Activated naive CD4-positive, alpha-beta T cell treated with anti-CD3 and anti-CD28 coated beads for 36 hours (primary cell): Measurements from ENCODE around the gene ZSWIM8. TPM values are rescaled to one million over a fixed set of nuclear protein-coding genes. Genes with fewer than 3 reads are reported as not detected.
"Not testable (repeated sequence)": the region's sequence is repeated elsewhere in the genome, so short reads cannot be mapped to it uniquely, and the experiment has no call there.

ENCODE experiments used
- CTCF ChIA-PET: fragments of 350-600 bp; sonication (Branson Sonifier 250); formaldehyde crosslinking; loops from one replicate; lab custom pipeline; 2021; ENCODE audit warnings: antibody characterized with exemption; lab: Charles Lee
- DNase-seq: peaks from one replicate; pipeline ENCODE4 v3.0.0-alpha.2; 2020
- H3K27ac Mint-ChIP-seq: one replicate; pipeline ENCODE4 v1.8.0; 2021; ENCODE audit warnings: mild to moderate bottlenecking, mixed read lengths
- H3K27me3 Mint-ChIP-seq: one replicate; pipeline ENCODE4 v1.8.0; 2021; ENCODE audit warnings: low read depth, mixed read lengths
- H3K36me3 Mint-ChIP-seq: one replicate; pipeline ENCODE4 v1.8.0; 2021; ENCODE audit warnings: low read depth, mixed read lengths
- H3K4me1 Mint-ChIP-seq: one replicate; pipeline ENCODE4 v1.8.0; 2021; ENCODE audit warnings: low read depth, mixed read lengths
- H3K4me3 Mint-ChIP-seq: one replicate; pipeline ENCODE4 v1.8.0; 2021; ENCODE audit warnings: mild to moderate bottlenecking, moderate library complexity, mixed read lengths
- H3K9me3 Mint-ChIP-seq: one replicate; pipeline ENCODE4 v1.8.0; 2021; ENCODE audit warnings: mixed read lengths
- intact Hi-C: fragments of 100-400 bp; cut with micrococcal nuclease; formaldehyde crosslinking; loops from one replicate; pipeline ENCODE4 v1.15.1; 2023
- total RNA-seq, 2 experiments: library from RNA; stranded (reverse); gene quantifications; one replicate each; pipeline ENCODE4 v1.2.3, GENCODE V29; 2021

Gene ZSWIM8
- 10 to 100 TPM; 25.8 to 26.7 TPM for total RNA-seq

DNA sequence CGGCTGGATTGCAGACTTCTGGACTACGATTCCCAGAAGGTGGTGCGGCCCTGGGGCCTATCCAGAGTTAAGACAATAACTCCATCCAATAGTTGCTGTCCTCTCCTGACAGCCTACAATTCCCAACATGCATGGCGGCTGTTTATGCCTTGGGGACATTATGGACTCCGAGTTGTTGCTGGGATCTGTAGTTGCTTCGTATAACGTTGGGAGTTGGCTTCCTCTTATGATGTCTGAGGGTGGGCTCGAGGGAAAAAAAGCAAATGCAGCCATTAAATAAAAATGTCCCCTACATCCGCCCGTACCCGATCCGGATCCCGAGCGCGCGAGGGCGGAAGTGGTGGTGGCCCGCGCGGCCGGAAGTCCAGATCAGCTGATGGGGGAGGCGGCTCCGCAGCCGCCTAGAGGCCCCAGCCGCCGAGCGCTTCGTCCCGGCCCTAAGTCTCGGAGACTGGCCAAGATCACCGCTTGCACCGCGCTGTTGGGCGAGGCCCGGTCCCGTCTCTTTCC lies at the start of gene ZSWIM8:
TSS of gene ZSWIM8 (plus strand) at position 396 of the 510 bp plus-strand sequence. CDS start 273 bp downstream, outside the sequence.
- Mint-ChIP-seq H3K9me3 (no peaks in the 10 kb centered on the region), H3K4me3 (peak within 1 kb of the TSS; percentile 98), H3K27me3 (no peaks in the 10 kb centered on the region), H3K27ac (peak within 1 kb of the TSS; percentile 97), H3K36me3 (peaks cover 4% of the 10 kb centered on the region), H3K4me1 (peaks cover 42% of the 10 kb centered on the region)
- intact Hi-C loops: loop anchor here (1.0 kb wide), 5 partner anchors 13 to 366 kb away; partner anchors contain the start of genes ADK, NDST2 and SEC24C
- CTCF ChIA-PET: interaction anchor here (1.0 kb wide), 1 partner anchor 95 kb away, joined by 3 read pairs; no protein-coding TSS in a partner anchor
- DNase-seq: peak; percentile 89

DNA sequence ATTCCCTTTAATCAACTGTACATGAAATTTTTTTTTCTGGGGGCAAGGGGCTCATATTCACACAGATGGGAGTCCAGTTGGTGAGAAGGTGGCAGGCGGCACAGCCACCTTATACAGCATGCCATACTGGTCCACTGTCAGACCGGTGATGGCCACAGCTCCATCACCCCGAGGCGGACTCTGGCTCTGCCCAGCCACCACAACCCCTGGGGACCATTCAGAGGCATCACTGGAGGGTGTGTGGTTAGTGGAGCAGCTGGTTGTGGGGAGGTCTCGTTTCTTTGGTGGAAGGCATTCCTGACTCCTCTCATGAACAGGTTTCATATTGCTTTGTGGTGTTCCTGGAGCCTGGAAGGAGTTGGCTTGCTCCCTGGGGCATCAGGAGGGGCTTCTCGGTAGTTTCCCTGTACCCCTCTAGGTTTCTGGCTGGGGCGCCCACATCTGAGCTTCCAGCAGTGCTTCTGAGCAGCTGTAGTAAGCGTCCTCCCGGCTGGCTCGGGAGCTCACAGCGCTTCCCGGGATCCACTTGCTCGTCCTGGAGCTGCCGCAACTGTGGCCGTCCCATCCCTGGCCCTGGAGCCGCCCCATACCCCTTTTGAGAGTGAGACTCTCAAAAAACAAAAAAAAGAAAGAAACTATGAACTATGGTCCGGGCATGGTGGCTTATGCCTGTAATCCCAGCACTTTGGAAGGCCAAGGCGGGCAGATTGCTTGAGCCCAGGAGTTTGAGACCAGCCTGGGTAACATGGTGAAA lies 44.7 kb upstream of the ZSWIM8 start:
- H3K9me3 Mint-ChIP-seq, CTCF ChIA-PET, DNase-seq, H3K4me3 Mint-ChIP-seq, H3K36me3 Mint-ChIP-seq, H3K27me3 Mint-ChIP-seq, H3K27ac Mint-ChIP-seq: not testable (repeated sequence)
- intact Hi-C loops: loop anchor here (5.0 kb wide), 2 partner anchors 243 to 328 kb away; partner anchors contain the start of genes ANXA7 and PPP3CB
- H3K4me1 Mint-ChIP-seq: peaks cover 27% of the 10 kb centered on the region

DNA sequence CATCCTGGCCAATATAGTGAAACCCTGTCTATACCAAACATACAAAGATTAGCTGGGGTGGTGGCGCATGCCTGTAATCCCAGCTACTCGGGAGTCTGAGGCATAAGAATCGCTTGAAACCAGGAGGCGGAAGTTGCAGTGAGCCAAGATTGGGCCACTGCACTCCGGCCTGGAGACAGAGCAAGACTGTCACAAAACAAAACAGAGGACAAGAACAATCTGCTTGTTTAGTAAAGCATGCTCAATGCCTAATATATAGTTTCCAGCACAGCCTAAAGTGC lies 43.0 kb upstream of the ZSWIM8 start:
- Mint-ChIP-seq H3K4me3 (peak overlapping the region; percentile 98), H3K27me3 (no peaks in the 10 kb centered on the region), H3K36me3 (peaks cover 12% of the 10 kb centered on the region), H3K9me3 (no peaks in the 10 kb centered on the region), H3K4me1 (peaks cover 37% of the 10 kb centered on the region), H3K27ac (peak overlapping the region; percentile 100)
- DNase-seq: no peak
- intact Hi-C loops: loop anchor here (5.0 kb wide), 2 partner anchors 245 to 330 kb away; partner anchors contain the start of genes ANXA7 and PPP3CB
- CTCF ChIA-PET: interaction anchor here (0.7 to 1.4 kb wide), 2 partner anchors 9 to 10 kb away, joined by 3 to 4 read pairs; no protein-coding TSS in a partner anchor

- H3K27me3 Mint-ChIP-seq: no peaks in the 10 kb centered on the region
- CTCF ChIA-PET: interaction anchor here (1.4 to 1.6 kb wide), 3 partner anchors 10 to 136 kb away, joined by 4 to 5 read pairs (median 5); no protein-coding TSS in a partner anchor
- no peaks in the 10 kb centered on the region for H3K9me3 Mint-ChIP-seq
- peaks cover 40% of the 10 kb centered on the region for H3K4me1 Mint-ChIP-seq
- DNase-seq: no peak
- H3K36me3 Mint-ChIP-seq: peaks cover 14% of the 10 kb centered on the region
- H3K27ac Mint-ChIP-seq: peak overlapping the region; percentile 100
- intact Hi-C loops: loop anchor here (5.0 kb wide), 2 partner anchors 246 to 331 kb away; partner anchors contain the start of genes ANXA7 and PPP3CB
- peak overlapping the region; percentile 98 for H3K4me3 Mint-ChIP-seq
Measured at GRCh38 chr10:73743327-73743904, 42.0 kb upstream of the ZSWIM8 start.

GRCh38 chr10:73743905-73744663 lies 41.3 kb upstream of the ZSWIM8 start, which contains the start of gene SEC24C:
SEC24C (plus strand) TSS chr10:73744372; CDS start chr10:73746833, 2,461 bp downstream.
- H3K27me3 Mint-ChIP-seq: no peaks in the 10 kb centered on the region
- intact Hi-C loops: loop anchor here (1.0 to 5.0 kb wide), 9 partner anchors 14 to 497 kb away; partner anchors contain the start of genes ANXA7, DNAJC9, MRPS16 and NDST2
- H3K27ac Mint-ChIP-seq: peak within 1 kb of the TSS; percentile 100
- CTCF ChIA-PET: interaction anchor here (1.1 to 1.6 kb wide), 5 partner anchors 13 to 135 kb away, joined by 3 to 5 read pairs (median 5); a partner anchor contains a TSS
- H3K9me3 Mint-ChIP-seq: no peaks in the 10 kb centered on the region
- DNase-seq: peak; percentile 98
- peak within 1 kb of the TSS; percentile 98 for H3K4me3 Mint-ChIP-seq
- peaks cover 17% of the 10 kb centered on the region for H3K36me3 Mint-ChIP-seq
- peaks cover 44% of the 10 kb centered on the region for H3K4me1 Mint-ChIP-seq

- Mint-ChIP-seq H3K36me3 (peaks cover 20% of the 10 kb centered on the region), H3K27ac (peak overlapping the region; percentile 100), H3K4me3 (peak overlapping the region; percentile 98), H3K9me3 (no peaks in the 10 kb centered on the region), H3K4me1 (peaks cover 47% of the 10 kb centered on the region), H3K27me3 (no peaks in the 10 kb centered on the region)
- intact Hi-C loops: loop anchor here (1.0 to 5.0 kb wide), 9 partner anchors 14 to 497 kb away; partner anchors contain the start of genes ANXA7, DNAJC9, MRPS16 and NDST2
- CTCF ChIA-PET: interaction anchor here (1.1 to 1.6 kb wide), 4 partner anchors 24 to 135 kb away, joined by 3 to 5 read pairs (median 4); a partner anchor contains a TSS
- DNase-seq: peak; percentile 67
Measured at GRCh38 chr10:73744664-73744975, 40.8 kb upstream of the ZSWIM8 start.

- peaks cover 22% of the 10 kb centered on the region for H3K36me3 Mint-ChIP-seq
- H3K27ac Mint-ChIP-seq: no peak overlapping the region
- H3K9me3 Mint-ChIP-seq: no peaks in the 10 kb centered on the region
- DNase-seq: no peak
- intact Hi-C loops: no loop called here
- peaks cover 57% of the 10 kb centered on the region for H3K4me1 Mint-ChIP-seq
- H3K4me3 Mint-ChIP-seq: no peak overlapping the region
- CTCF ChIA-PET: interaction anchor here (0.7 to 0.8 kb wide), 2 partner anchors 22 to 193 kb away, joined by 3 to 7 read pairs; no protein-coding TSS in a partner anchor
- no peaks in the 10 kb centered on the region for H3K27me3 Mint-ChIP-seq
Measured at GRCh38 chr10:73746721-73747120, 38.7 kb upstream of the ZSWIM8 start.

- no peaks in the 10 kb centered on the region for H3K27me3 Mint-ChIP-seq
- peaks cover 39% of the 10 kb centered on the region for H3K4me1 Mint-ChIP-seq
- no peaks in the 10 kb centered on the region for H3K9me3 Mint-ChIP-seq
- DNase-seq: no peak
- no peak overlapping the region for H3K27ac Mint-ChIP-seq
- peaks cover 31% of the 10 kb centered on the region for H3K36me3 Mint-ChIP-seq
- no peak overlapping the region for H3K4me3 Mint-ChIP-seq
- CTCF ChIA-PET: no interaction called here
- intact Hi-C loops: no loop called here
Measured at GRCh38 chr10:73750819-73751218, 34.6 kb upstream of the ZSWIM8 start.

DNA sequence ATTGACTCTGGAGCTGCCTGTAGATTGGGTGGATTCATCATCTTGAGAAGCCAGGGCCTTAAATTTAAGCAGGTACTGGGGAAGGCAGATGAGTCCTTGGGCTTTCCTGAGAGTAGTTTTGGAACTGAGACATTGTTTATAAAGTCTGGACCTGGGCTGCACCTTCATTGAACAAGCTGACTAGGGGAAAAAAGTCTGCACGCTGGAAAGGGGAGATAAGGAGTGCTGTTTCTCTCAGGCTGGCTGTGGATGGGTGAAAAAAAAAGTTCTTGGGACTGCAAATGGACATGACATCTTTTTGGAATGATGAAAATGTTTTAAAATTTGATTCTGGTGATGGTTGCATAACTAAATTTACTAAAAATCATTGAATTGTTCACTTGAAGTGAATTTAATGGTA lies 29.2 kb upstream of the ZSWIM8 start:
- CTCF ChIA-PET: interaction anchor here (0.7 kb wide), 1 partner anchor 174 kb away, joined by 3 read pairs; no protein-coding TSS in a partner anchor
- Mint-ChIP-seq H3K36me3 (peaks cover 31% of the 10 kb centered on the region), H3K4me1 (peaks cover 43% of the 10 kb centered on the region), H3K4me3 (no peak overlapping the region), H3K27me3 (no peaks in the 10 kb centered on the region), H3K27ac (peak overlapping the region; percentile 1), H3K9me3 (no peaks in the 10 kb centered on the region)
- DNase-seq: no peak
- intact Hi-C loops: no loop called here

DNA sequence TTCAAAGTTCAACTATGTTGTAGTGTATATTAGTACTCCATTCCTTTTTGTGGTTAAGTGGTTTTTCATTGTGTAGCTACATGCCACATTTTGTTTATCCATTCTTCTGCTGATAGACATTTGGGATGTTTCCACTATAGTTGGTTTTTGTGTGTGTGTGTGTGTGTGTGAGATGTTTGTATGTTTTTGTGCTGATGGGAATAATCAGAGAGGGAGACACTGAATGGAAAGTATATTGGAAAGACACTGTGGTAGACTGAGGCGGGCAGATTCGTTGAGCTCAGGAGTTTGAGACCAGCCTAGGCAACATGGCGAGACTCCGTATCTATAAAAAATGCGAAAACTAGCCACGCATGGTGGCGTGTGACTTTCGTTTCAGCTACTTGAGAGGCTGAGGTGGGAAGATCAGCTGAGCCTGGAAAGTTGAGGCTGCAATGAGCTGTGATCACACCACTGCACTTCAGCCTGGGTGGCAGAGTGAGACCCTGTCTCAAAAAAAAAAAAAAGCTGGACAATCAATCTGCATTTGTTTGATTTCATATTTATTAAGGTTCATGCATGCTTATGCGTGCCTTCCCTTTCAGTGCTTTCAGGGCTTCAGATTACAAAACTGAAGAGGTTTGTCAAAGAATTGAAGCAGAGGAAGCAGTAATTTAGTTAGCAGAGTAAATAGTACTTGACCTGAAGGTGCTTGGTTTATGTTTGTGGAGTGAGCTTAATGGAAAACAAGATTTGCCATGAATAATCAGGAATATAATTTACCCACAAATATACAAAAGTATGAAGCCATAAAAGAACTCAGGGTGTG lies 26.5 kb upstream of the ZSWIM8 start:
- DNase-seq: no peak
- H3K27me3 Mint-ChIP-seq: no peaks in the 10 kb centered on the region
- H3K9me3 Mint-ChIP-seq: no peaks in the 10 kb centered on the region
- CTCF ChIA-PET: interaction anchor here (1.7 to 2.3 kb wide), 4 partner anchors 10 to 28 kb away, joined by 3 to 10 read pairs (median 6); partner anchors contain the start of gene CHCHD1
- peaks cover 59% of the 10 kb centered on the region for H3K4me1 Mint-ChIP-seq
- intact Hi-C loops: loop anchor here (1.0 kb wide), 2 partner anchors 13 to 15 kb away; partner anchors contain the start of gene SEC24C
- peak overlapping the region; percentile 82 for H3K27ac Mint-ChIP-seq
- peaks cover 34% of the 10 kb centered on the region for H3K36me3 Mint-ChIP-seq
- H3K4me3 Mint-ChIP-seq: no peak overlapping the region
